ENCODE measurements around the gene B3GALT5. TPM values are rescaled to one million over a fixed set of nuclear protein-coding genes. Genes with fewer than 3 reads are reported as not detected.

B3GALT5 gene
- total and polyA plus RNA-seq, 2 of the 4 experiments (the other 2 are of a cell fraction), result 0.05 to 0.18 TPM

DNA sequence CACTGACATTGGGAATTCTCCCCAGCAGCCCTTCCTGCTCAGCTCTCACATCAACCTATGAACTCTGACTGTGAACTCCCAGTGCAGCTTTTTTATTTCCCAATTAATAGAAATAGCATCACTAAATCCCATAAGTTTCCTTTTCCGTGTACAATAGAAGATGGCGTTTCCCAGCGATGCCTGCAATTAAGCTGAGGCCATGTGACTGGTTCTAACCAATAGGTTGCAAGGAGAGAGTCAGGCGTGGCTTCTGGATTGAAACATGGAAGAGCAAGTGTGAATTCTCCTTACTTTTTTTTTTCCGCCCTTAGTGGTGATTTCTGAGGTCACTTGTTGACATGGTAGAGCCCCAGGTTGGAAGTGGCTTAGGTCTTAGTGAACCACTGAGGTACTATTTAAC is 73.3 kb downstream of the B3GALT5 start:
- no CpG with 5 or more reads among the region's 5 CpGs for WGBS, 2 experiments (ENCODE audit: extremely low coverage in 2 of 2, insufficient read length in 1 of 2)
- Histone ChIP-seq H3K27me3 (ENCODE audit: control insufficient read depth, insufficient read depth, low read length) (no peaks in the 10 kb centered on the region), H3K79me1 (ENCODE audit: low read depth in 1 of 2, low read length in 2 of 2) (no peaks in the 10 kb centered on the region), H2AK9ac (replicated peaks; ENCODE audit: low read depth, low read length, poor library complexity) (no peak overlapping the region), H3K36me3 (ENCODE audit: control insufficient read depth, insufficient read depth, low read length) (no peaks in the 10 kb centered on the region), H3K27ac (ENCODE audit: insufficient read depth, low read length) (no peak overlapping the region), H3K4me1 (ENCODE audit: control insufficient read depth, insufficient read depth, low read length) (no peaks in the 10 kb centered on the region), H3K9me3 (ENCODE audit: control insufficient read depth, insufficient read depth, low read length) (no peaks in the 10 kb centered on the region), H2BK20ac (ENCODE audit: low read depth, low read length) (no peak overlapping the region), H3K23ac (ENCODE audit: low read depth, low read length) (no peak overlapping the region), H3K4me3 (ENCODE audit: insufficient read depth, low read depth, low read length) (no peak overlapping the region), H2BK15ac (ENCODE audit: low read depth, low read length) (no peak overlapping the region), H3K4me2 (ENCODE audit: low read depth, low read length) (no peak overlapping the region), H3K9me1 (ENCODE audit: insufficient read depth, low read length) (no peaks in the 10 kb centered on the region), H2BK5ac (ENCODE audit: low read depth, low read length, poor library complexity, severe bottlenecking) (no peak overlapping the region), H3K14ac (replicated peaks; ENCODE audit: low read depth, low read length) (no peak overlapping the region), H3K9ac (ENCODE audit: low read depth, low read length) (no peak overlapping the region), H3K18ac (ENCODE audit: low read depth, low read length) (no peak overlapping the region), H4K8ac (ENCODE audit: low read depth in 2 of 2, low read length in 2 of 2) (no peak overlapping the region), H4K20me1 (ENCODE audit: insufficient read depth, low read length) (no peaks in the 10 kb centered on the region), H2AK5ac (ENCODE audit: low read depth, low read length) (no peak overlapping the region), H3K56ac (ENCODE audit: extremely low read depth, insufficient read depth, low read length) (no peak overlapping the region), H4K5ac (ENCODE audit: low read depth, low read length) (no peak overlapping the region), H2AFZ (replicated peaks; ENCODE audit: low read length, poor library complexity) (no peak overlapping the region), H2BK120ac (ENCODE audit: low read depth, low read length) (no peak overlapping the region), H3K4ac (ENCODE audit: low read depth, low read length) (no peak overlapping the region), H4K91ac (ENCODE audit: insufficient read depth, low read depth, low read length) (no peak overlapping the region)
- intact Hi-C loops (cut with micrococcal nuclease) (no loop called here), dilution Hi-C loops (cut with HindIII; ENCODE audit: low sequenced_read_pairs, unreplicated experiment) (no loop called here), in situ Hi-C loops (cut with MboI; ENCODE audit: low sequenced_read_pairs) (no loop called here)
- TF ChIP-seq CEBPB (IDR thresholded peaks at IDR 0.05; ENCODE audit: low read depth, low read length) (no peak), MXI1 (IDR thresholded peaks at IDR 0.05; ENCODE audit: borderline replicate concordance, low read depth, low read length) (no peak), POLR2A (IDR thresholded peaks at IDR 0.05; ENCODE audit: low read depth, low read length) (no peak), SMC3 (IDR thresholded peaks at IDR 0.05; ENCODE audit: low read depth, low read length) (no peak), BHLHE40 (IDR thresholded peaks at IDR 0.05; ENCODE audit: low read depth, low read length) (no peak)
- TF ChIP-seq, protein P1, sequence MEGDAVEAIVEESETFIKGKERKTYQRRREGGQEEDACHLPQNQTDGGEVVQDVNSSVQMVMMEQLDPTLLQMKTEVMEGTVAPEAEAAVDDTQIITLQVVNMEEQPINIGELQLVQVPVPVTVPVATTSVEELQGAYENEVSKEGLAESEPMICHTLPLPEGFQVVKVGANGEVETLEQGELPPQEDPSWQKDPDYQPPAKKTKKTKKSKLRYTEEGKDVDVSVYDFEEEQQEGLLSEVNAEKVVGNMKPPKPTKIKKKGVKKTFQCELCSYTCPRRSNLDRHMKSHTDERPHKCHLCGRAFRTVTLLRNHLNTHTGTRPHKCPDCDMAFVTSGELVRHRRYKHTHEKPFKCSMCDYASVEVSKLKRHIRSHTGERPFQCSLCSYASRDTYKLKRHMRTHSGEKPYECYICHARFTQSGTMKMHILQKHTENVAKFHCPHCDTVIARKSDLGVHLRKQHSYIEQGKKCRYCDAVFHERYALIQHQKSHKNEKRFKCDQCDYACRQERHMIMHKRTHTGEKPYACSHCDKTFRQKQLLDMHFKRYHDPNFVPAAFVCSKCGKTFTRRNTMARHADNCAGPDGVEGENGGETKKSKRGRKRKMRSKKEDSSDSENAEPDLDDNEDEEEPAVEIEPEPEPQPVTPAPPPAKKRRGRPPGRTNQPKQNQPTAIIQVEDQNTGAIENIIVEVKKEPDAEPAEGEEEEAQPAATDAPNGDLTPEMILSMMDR (conservative IDR thresholded peaks at IDR 0.05; ENCODE audit: low read depth, low read length), result no peak
- TF ChIP-seq, protein P2, sequence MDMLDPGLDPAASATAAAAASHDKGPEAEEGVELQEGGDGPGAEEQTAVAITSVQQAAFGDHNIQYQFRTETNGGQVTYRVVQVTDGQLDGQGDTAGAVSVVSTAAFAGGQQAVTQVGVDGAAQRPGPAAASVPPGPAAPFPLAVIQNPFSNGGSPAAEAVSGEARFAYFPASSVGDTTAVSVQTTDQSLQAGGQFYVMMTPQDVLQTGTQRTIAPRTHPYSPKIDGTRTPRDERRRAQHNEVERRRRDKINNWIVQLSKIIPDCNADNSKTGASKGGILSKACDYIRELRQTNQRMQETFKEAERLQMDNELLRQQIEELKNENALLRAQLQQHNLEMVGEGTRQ (IDR thresholded peaks at IDR 0.05; ENCODE audit: low read depth, low read length), result no peak
- ATAC-seq (ENCODE audit: low read depth) (no peak), DNase-seq (no peak)
- no TSS peak for BruUV-seq (replicated peaks)
- ChIA-PET CTCF (interaction anchor here (0.6 kb wide), 1 partner anchor 8 kb away, joined by 3 read pairs; no protein-coding TSS in a partner anchor), POLR2A (ENCODE audit: unreplicated experiment) (no interaction called here)
